HL-60 (cell line): Measurements from ENCODE around the gene AFF2.

Experiments used
- DNase-seq, 2 experiments: peaks; one replicate each; pipeline ENCODE4 v3.0.0-alpha.2; 2010 to 2020; ENCODE audit warnings: low read depth in 1 of 2, low spot score in 1 of 2
- H3K27ac ChIP-seq: fragments of 250-450 bp; sonication (Bioruptor Pico); replicated peaks from 2 replicates; pipeline ENCODE4 v1.5.1; 2020; ENCODE audit warnings: mild to moderate bottlenecking, moderate library complexity
- H3K27me3 ChIP-seq: fragments of 250-450 bp; sonication (Bioruptor Pico); 2 replicates; pipeline ENCODE4 v1.5.1; 2021; ENCODE audit warnings: mild to moderate bottlenecking, moderate library complexity; ENCODE audit not compliant: insufficient read depth, poor library complexity, severe bottlenecking
- H3K4me3 ChIP-seq: replicated peaks from 2 replicates; pipeline ENCODE4 v1.5.1; 2011; ENCODE audit warnings: mild to moderate bottlenecking, control low read depth, low read length; ENCODE audit not compliant: insufficient read depth
- GABPA ChIP-seq: IDR thresholded peaks from 2 replicates; pipeline ENCODE4 v1.6.1; 2012; ENCODE audit warnings: low read depth
- POLR2AphosphoS5 ChIP-seq: IDR thresholded peaks from 2 replicates; pipeline ENCODE4 v1.6.1; 2012; ENCODE audit warnings: low read depth
- SPI1 ChIP-seq: IDR thresholded peaks from 2 replicates; pipeline ENCODE4 v1.6.1; 2012; ENCODE audit warnings: low read depth, mild to moderate bottlenecking, borderline replicate concordance
- TF ChIP-seq, protein P1 (sequence below): IDR thresholded peaks from 2 replicates; pipeline ENCODE4 v1.6.1; 2012; ENCODE audit warnings: low read depth; ENCODE audit not compliant: insufficient replicate concordance
- TF ChIP-seq, protein P2 (sequence below): IDR thresholded peaks from one replicate; pipeline ENCODE4 v1.5.1; 2011; ENCODE audit warnings: low read length, control low read depth, inconsistent platforms; ENCODE audit not compliant: insufficient read depth

The AFF2 gene

GRCh38 chrX:148788449-148788848, 288.0 kb downstream of the AFF2 start:
- H3K27me3 ChIP-seq: no peaks in the 10 kb centered on the region
- TF ChIP-seq, protein P1, sequence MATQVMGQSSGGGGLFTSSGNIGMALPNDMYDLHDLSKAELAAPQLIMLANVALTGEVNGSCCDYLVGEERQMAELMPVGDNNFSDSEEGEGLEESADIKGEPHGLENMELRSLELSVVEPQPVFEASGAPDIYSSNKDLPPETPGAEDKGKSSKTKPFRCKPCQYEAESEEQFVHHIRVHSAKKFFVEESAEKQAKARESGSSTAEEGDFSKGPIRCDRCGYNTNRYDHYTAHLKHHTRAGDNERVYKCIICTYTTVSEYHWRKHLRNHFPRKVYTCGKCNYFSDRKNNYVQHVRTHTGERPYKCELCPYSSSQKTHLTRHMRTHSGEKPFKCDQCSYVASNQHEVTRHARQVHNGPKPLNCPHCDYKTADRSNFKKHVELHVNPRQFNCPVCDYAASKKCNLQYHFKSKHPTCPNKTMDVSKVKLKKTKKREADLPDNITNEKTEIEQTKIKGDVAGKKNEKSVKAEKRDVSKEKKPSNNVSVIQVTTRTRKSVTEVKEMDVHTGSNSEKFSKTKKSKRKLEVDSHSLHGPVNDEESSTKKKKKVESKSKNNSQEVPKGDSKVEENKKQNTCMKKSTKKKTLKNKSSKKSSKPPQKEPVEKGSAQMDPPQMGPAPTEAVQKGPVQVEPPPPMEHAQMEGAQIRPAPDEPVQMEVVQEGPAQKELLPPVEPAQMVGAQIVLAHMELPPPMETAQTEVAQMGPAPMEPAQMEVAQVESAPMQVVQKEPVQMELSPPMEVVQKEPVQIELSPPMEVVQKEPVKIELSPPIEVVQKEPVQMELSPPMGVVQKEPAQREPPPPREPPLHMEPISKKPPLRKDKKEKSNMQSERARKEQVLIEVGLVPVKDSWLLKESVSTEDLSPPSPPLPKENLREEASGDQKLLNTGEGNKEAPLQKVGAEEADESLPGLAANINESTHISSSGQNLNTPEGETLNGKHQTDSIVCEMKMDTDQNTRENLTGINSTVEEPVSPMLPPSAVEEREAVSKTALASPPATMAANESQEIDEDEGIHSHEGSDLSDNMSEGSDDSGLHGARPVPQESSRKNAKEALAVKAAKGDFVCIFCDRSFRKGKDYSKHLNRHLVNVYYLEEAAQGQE: no peak
- TF ChIP-seq, protein P2, sequence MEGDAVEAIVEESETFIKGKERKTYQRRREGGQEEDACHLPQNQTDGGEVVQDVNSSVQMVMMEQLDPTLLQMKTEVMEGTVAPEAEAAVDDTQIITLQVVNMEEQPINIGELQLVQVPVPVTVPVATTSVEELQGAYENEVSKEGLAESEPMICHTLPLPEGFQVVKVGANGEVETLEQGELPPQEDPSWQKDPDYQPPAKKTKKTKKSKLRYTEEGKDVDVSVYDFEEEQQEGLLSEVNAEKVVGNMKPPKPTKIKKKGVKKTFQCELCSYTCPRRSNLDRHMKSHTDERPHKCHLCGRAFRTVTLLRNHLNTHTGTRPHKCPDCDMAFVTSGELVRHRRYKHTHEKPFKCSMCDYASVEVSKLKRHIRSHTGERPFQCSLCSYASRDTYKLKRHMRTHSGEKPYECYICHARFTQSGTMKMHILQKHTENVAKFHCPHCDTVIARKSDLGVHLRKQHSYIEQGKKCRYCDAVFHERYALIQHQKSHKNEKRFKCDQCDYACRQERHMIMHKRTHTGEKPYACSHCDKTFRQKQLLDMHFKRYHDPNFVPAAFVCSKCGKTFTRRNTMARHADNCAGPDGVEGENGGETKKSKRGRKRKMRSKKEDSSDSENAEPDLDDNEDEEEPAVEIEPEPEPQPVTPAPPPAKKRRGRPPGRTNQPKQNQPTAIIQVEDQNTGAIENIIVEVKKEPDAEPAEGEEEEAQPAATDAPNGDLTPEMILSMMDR: no peak
- TF ChIP-seq GABPA (no peak), POLR2AphosphoS5 (no peak), SPI1 (no peak)
- H3K27ac ChIP-seq: no peak overlapping the region
- H3K4me3 ChIP-seq: no peak overlapping the region
- no peak for DNase-seq

DNA sequence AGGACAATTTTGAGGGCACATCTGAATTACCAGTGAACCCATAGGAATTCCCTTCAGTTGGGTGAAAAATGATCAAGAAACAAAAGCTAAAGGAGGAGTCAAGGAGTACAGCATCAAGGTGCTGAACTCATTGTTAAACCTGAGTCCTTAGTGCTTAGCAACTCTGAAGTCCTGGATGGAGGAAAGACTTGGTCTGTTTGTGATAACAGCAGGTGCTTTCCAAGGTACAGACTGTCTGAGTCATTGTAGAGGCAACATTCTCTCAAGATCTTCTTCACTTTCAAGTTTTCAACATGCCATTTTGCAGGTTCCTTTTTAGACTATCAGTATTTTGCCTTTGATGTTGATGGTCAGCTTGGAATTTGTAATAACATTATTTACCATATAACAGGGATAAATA, 293.9 kb downstream of the AFF2 start:
- H3K27me3 ChIP-seq: no peaks in the 10 kb centered on the region
- TF ChIP-seq, protein P2: no peak
- TF ChIP-seq POLR2AphosphoS5 (no peak), GABPA (no peak), SPI1 (no peak)

GRCh38 chrX:148804579-148805355, 304.4 kb downstream of the AFF2 start:
- DNase-seq: no peak
- TF ChIP-seq GABPA (no peak), SPI1 (no peak)
- H3K4me3 ChIP-seq: no peak overlapping the region
- no peak overlapping the region for H3K27ac ChIP-seq
- H3K27me3 ChIP-seq: no peaks in the 10 kb centered on the region

More for the DNA sequence above, 293.9 kb downstream of the AFF2 start:
- H3K27ac ChIP-seq: no peak overlapping the region
- no peak for DNase-seq
- no peak overlapping the region for H3K4me3 ChIP-seq

DNA sequence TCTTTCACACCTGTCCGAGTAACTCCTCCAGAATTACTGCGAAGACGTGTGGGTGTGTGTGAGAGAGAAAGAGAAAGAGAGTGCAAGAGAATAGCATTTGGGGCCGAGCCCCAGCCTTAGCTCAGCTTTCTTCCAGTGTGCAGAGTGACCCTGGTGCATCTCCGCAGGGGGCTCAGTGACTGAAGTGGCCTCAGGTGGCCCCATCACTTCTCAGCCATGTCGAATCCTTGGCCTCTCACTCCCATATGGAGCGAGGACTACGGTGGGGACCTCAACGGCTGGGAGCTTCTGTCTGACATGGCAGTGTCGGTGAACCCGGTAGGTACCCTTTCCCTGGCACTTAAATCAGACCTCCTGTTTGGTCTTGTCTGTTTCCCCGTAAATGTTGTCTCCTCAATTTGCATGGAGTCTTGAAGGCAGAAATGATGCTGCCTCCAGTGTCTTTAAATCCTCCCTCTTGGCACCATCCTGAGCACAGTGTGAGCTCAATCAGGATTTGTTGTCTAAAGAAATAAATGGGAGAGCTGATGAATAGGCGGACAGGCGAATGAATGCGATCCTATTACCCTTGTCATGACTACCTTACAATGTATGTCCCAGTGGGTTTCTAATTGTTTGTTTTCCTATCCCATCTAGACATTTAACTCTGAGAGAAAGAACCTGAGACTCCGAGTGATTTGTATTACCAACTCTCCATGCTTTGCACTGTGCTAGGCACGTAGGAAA, 305.9 kb downstream of the AFF2 start:
- DNase-seq: no peak
- H3K27ac ChIP-seq: no peak overlapping the region
- H3K4me3 ChIP-seq: no peak overlapping the region
- H3K27me3 ChIP-seq: no peaks in the 10 kb centered on the region
- TF ChIP-seq, protein P1: no peak
- TF ChIP-seq POLR2AphosphoS5 (no peak), GABPA (no peak)
